Neural cell (in vitro differentiated cells): Measurements from ENCODE around the gene CTPS2. TPM values are rescaled to one million over a fixed set of nuclear protein-coding genes. Genes with fewer than 3 reads are reported as not detected.

Experiments
- H2AFZ ChIP-seq: fragments of 200-600, 300-800 bp; sonication (generic), shearing (Covaris generic); 2 replicates; pipeline ENCODE4 v1.6.0; 2014; ENCODE audit warnings: low read depth, mild to moderate bottlenecking, antibody characterized with exemption, low read length, moderate library complexity
- H3F3A ChIP-seq: fragments of 200-600 bp; shearing (Covaris generic); 2 replicates; pipeline ENCODE4 v1.6.1; 2016; ENCODE audit warnings: mild to moderate bottlenecking, moderate library complexity, mixed read lengths, antibody characterized with exemption, low read length; ENCODE audit not compliant: insufficient read depth, poor library complexity, severe bottlenecking
- H3K27ac ChIP-seq: fragments of 200-600, 300-800 bp; sonication (generic), shearing (Covaris generic); 2 replicates; pipeline ENCODE4 v1.5.1; 2014; ENCODE audit warnings: mild to moderate bottlenecking, low read length, moderate library complexity
- H3K27me3 ChIP-seq: fragments of 300-800, 200-600 bp; sonication (generic), shearing (Covaris generic); 2 replicates; pipeline ENCODE4 v1.6.0; 2014; ENCODE audit warnings: mild to moderate bottlenecking, low read depth, low read length, moderate library complexity; ENCODE audit not compliant: insufficient read depth
- H3K36me3 ChIP-seq: fragments of 300-800, 200-600 bp; sonication (generic), shearing (Covaris generic); 2 replicates; pipeline ENCODE4 v1.5.1; 2014; ENCODE audit warnings: mild to moderate bottlenecking, antibody characterized with exemption, low read length, moderate library complexity; ENCODE audit not compliant: insufficient read depth
- H3K4me2 ChIP-seq: fragments of 300-800, 200-600 bp; sonication (generic), shearing (Covaris generic); 2 replicates; pipeline ENCODE4 v1.6.0; 2014; ENCODE audit warnings: mild to moderate bottlenecking, low read length
- H3K4me3 ChIP-seq: fragments of 300-800, 200-600 bp; sonication (generic), shearing (Covaris generic); 2 replicates; pipeline ENCODE4 v1.5.1; 2014; ENCODE audit warnings: mild to moderate bottlenecking, low read length, moderate library complexity
- H3K79me2 ChIP-seq: fragments of 200-600 bp; shearing (Covaris generic); replicated peaks from 2 replicates; pipeline ENCODE4 v1.6.0; 2014; ENCODE audit warnings: mild to moderate bottlenecking, low read length, moderate library complexity; ENCODE audit not compliant: insufficient read depth
- H3K9ac ChIP-seq: fragments of 300-800, 200-600 bp; sonication (generic), shearing (Covaris generic); 2 replicates; pipeline ENCODE4 v1.6.1; 2016; ENCODE audit warnings: mild to moderate bottlenecking, low read length, mixed read lengths
- H3K9me2 ChIP-seq: fragments of 200-600 bp; shearing (Covaris generic); 2 replicates; pipeline ENCODE4 v1.6.1; 2016; ENCODE audit warnings: mild to moderate bottlenecking, low read length, mixed read lengths; ENCODE audit not compliant: insufficient read depth
- H3K9me3 ChIP-seq: fragments of 200-600, 300-800 bp; sonication (generic), shearing (Covaris generic); 2 replicates; pipeline ENCODE4 v1.6.1; 2016; ENCODE audit warnings: mild to moderate bottlenecking, mixed run types, low read length, moderate library complexity, mixed read lengths
- H4K20me1 ChIP-seq: fragments of 200-600 bp; shearing (Covaris generic); 2 replicates; pipeline ENCODE4 v1.6.1; 2016; ENCODE audit warnings: mild to moderate bottlenecking, mixed run types; ENCODE audit not compliant: insufficient read depth
- CTCF ChIP-seq: fragments of 450-650 bp; IDR thresholded peaks from 2 replicates; pipeline ENCODE4 v1.5.1; 2014; ENCODE audit warnings: antibody characterized with exemption, mild to moderate bottlenecking, moderate library complexity; ENCODE audit not compliant: poor library complexity, severe bottlenecking
- EP300 ChIP-seq: fragments of 450-650 bp; conservative IDR thresholded peaks from 2 replicates; pipeline ENCODE4 v1.6.1; 2014; ENCODE audit warnings: antibody characterized with exemption, mild to moderate bottlenecking, moderate library complexity; ENCODE audit not compliant: poor library complexity, severe bottlenecking
- EZH2 ChIP-seq: fragments of 200-600, 300-800 bp; shearing (Covaris generic), sonication (generic); IDR thresholded peaks from 2 replicates; pipeline ENCODE4 v1.6.1; 2014; ENCODE audit warnings: antibody characterized with exemption, low read length, borderline replicate concordance, mild to moderate bottlenecking; ENCODE audit not compliant: insufficient read depth, poor library complexity, severe bottlenecking
- MXI1 ChIP-seq: fragments of 450-650 bp; conservative IDR thresholded peaks from 2 replicates; pipeline ENCODE4 v1.6.1; 2014; ENCODE audit warnings: antibody characterized with exemption, mild to moderate bottlenecking; ENCODE audit not compliant: poor library complexity, severe bottlenecking
- POLR2AphosphoS5 ChIP-seq: IDR thresholded peaks from 2 replicates; pipeline ENCODE4 v1.6.1; 2012
- RAD21 ChIP-seq: fragments of 450-650 bp; conservative IDR thresholded peaks from 2 replicates; pipeline ENCODE4 v1.6.1; 2014; ENCODE audit warnings: antibody characterized with exemption, mild to moderate bottlenecking, moderate library complexity
- REST ChIP-seq: IDR thresholded peaks from 2 replicates; pipeline ENCODE4 v1.6.1; 2012; ENCODE audit warnings: borderline replicate concordance
- SMC3 ChIP-seq: fragments of 450-650 bp; conservative IDR thresholded peaks from 2 replicates; pipeline ENCODE4 v1.6.1; 2014; ENCODE audit warnings: antibody characterized with exemption, mild to moderate bottlenecking, moderate library complexity; ENCODE audit not compliant: poor library complexity
- TAF1 ChIP-seq: IDR thresholded peaks from 2 replicates; pipeline ENCODE4 v1.6.1; 2012; ENCODE audit warnings: low read depth
- polyA plus RNA-seq: library from polyadenylated mRNA; depleted of rRNA; stranded (reverse); fragments of >200 nt; gene quantifications from 2 replicates; pipeline ENCODE4 v1.2.3, GENCODE V29; 2014

CTPS2 gene
- polyA plus RNA-seq, 1 donor from 2014 or later = 17.1 TPM

GRCh38 chrX:16635040-16635439 lies 77.4 kb downstream of the CTPS2 start:
- H4K20me1 ChIP-seq = no peaks in the 10 kb centered on the region
- no peak overlapping the region for H3K9ac ChIP-seq
- no peaks in the 10 kb centered on the region for H3K9me3 ChIP-seq
- no peak overlapping the region for H3K4me3 ChIP-seq
- TF ChIP-seq RAD21 (no peak), POLR2AphosphoS5 (no peak), CTCF (no peak), EP300 (no peak), SMC3 (no peak), REST (no peak), EZH2 (no peak), TAF1 (no peak), MXI1 (no peak)
- no peak overlapping the region for H2AFZ ChIP-seq
- no peaks in the 10 kb centered on the region for H3F3A ChIP-seq
- no peak overlapping the region for H3K4me2 ChIP-seq
- H3K36me3 ChIP-seq = no peaks in the 10 kb centered on the region
- H3K27ac ChIP-seq = no peak overlapping the region
- no peaks in the 10 kb centered on the region for H3K79me2 ChIP-seq
- H3K27me3 ChIP-seq = no peaks in the 10 kb centered on the region
- no peaks in the 10 kb centered on the region for H3K9me2 ChIP-seq

- H2AFZ ChIP-seq = no peak overlapping the region
- no peak for TF ChIP-seq EP300
- no peak for TF ChIP-seq EZH2
- no peak for TF ChIP-seq TAF1
- no peak for TF ChIP-seq MXI1
- TF ChIP-seq POLR2AphosphoS5 = no peak
- no peak for TF ChIP-seq RAD21
- no peak for TF ChIP-seq SMC3
- no peak for TF ChIP-seq CTCF
- no peak overlapping the region for H3K4me2 ChIP-seq
- no peak overlapping the region for H3K4me3 ChIP-seq
- H3K9ac ChIP-seq = no peak overlapping the region
- H4K20me1 ChIP-seq = no peaks in the 10 kb centered on the region
- no peaks in the 10 kb centered on the region for H3K9me3 ChIP-seq
- H3K27ac ChIP-seq = no peak overlapping the region
- no peaks in the 10 kb centered on the region for H3K27me3 ChIP-seq
- H3K9me2 ChIP-seq = no peaks in the 10 kb centered on the region
- H3F3A ChIP-seq = no peaks in the 10 kb centered on the region
- no peaks in the 10 kb centered on the region for H3K36me3 ChIP-seq
- H3K79me2 ChIP-seq = no peaks in the 10 kb centered on the region
Observed at GRCh38 chrX:16633754-16634153, 78.7 kb downstream of the CTPS2 start.
